NOMO-1 treated with DMSO at 0.1 percent for 48 hours (cell line): ENCODE data around the gene GFER.
"Not testable (repeated sequence)": the region's sequence is repeated elsewhere in the genome, so short reads cannot be mapped to it uniquely, and the experiment has no call there.

Source experiments
- DNase-seq: peaks from one replicate; lab custom pipeline; 2025; ENCODE audit not compliant: unreplicated experiment; lab: John Stamatoyannopoulos, UW

The GFER gene

GRCh38 chr16:1957434-1958142 is 26.4 kb upstream of the GFER start:
- not testable (repeated sequence) for DNase-seq

GRCh38 chr16:1958143-1958491 is 25.9 kb upstream of the GFER start:
- DNase-seq = not testable (repeated sequence)

- no peak for DNase-seq
Observed at GRCh38 chr16:1958715-1959268, 25.2 kb upstream of the GFER start.

- DNase-seq = peak; percentile 81
Observed at GRCh38 chr16:1959269-1960039, 24.5 kb upstream of the GFER start, which contains the start of gene NDUFB10. TSS of gene NDUFB10 (plus strand) at chr16:1959538. CDS start at chr16:1959625, 87 bp downstream.

GRCh38 chr16:1960665-1961630 is 23.0 kb upstream of the GFER start:
- no peak for DNase-seq

- no peak for DNase-seq
Observed at GRCh38 chr16:1961651-1962067, 22.3 kb upstream of the GFER start.

GRCh38 chr16:1962161-1963153 is 21.5 kb upstream of the GFER start:
- not testable (repeated sequence) for DNase-seq

GRCh38 chr16:1963806-1964505 is 20.0 kb upstream of the GFER start:
- DNase-seq = no peak

- peak; percentile 98 for DNase-seq
Observed at GRCh38 chr16:1964506-1965395, 19.2 kb upstream of the GFER start, which contains the start of gene RPS2. TSS of gene RPS2 (minus strand) at chr16:1964826. CDS start at chr16:1964625, 201 bp downstream.

- DNase-seq = no peak
Observed at GRCh38 chr16:1965396-1966001, 18.5 kb upstream of the GFER start.

GRCh38 chr16:1966460-1966859 is 17.5 kb upstream of the GFER start, which contains the start of gene RNF151:
TSS of gene RNF151 (plus strand) at chr16:1966856. CDS start at chr16:1966882, 26 bp downstream.
- no peak for DNase-seq

GRCh38 chr16:1968146-1968953 is 15.6 kb upstream of the GFER start:
- no peak for DNase-seq

GRCh38 chr16:1971796-1972489 is 12.1 kb upstream of the GFER start, which contains the start of gene TBL3:
TSS of gene TBL3 (plus strand) at chr16:1972053. CDS start at chr16:1972165, 112 bp downstream.
- peak; percentile 88 for DNase-seq

GRCh38 chr16:1972490-1972877 is 11.5 kb upstream of the GFER start:
- no peak for DNase-seq

GRCh38 chr16:1973461-1974156 is 10.4 kb upstream of the GFER start:
- no peak for DNase-seq
